NCI-H1417 (cell line): Measurements from ENCODE around the gene CDA.

Source experiments
- DNase-seq, 3 experiments: peaks; one replicate each; lab custom pipeline; 2025; lab: John Stamatoyannopoulos, UW

Gene CDA

DNA sequence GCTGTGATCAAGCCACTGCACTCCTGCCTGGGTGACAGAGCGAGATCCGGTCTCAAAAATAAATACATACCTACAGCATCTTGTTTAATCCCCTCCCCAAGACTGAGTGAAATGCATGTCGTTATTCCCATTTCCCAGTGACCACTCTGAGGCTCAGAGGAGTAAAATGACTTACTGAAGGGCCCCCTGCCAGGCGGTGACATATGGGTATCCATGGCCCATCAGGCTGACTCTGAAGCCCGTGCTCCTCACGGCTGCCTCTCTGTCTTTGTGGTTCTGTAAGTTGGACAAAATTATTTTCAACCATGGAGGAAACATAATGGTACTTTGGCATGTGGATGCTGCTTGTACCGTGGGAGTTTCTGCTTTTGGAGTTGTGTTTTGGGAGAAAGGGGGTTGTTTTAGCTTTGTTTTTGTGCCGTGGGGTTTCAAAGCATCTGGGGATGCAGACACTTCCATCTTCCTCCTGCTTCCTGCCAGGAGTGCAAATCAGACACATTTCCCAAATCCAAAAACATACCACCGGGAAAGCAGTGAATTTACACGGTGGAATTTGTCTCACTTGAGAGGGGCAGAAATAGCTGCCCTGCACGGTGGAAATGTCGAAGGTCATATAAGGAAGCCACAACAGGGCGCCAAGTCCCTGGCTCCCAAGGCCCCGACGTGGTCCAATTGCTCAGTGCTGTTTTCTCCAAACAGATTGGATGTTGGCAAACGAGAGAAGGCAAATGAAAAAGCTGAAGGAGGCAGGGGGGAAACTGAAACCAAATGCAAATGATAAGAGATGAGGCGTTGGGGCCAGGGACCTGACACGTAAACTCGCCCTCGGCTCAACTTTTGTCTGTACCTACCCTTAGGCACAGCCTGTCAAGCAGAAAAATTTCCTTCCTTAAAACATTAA lies 27.3 kb downstream of the CDA start:
- DNase-seq, result no peak

DNA sequence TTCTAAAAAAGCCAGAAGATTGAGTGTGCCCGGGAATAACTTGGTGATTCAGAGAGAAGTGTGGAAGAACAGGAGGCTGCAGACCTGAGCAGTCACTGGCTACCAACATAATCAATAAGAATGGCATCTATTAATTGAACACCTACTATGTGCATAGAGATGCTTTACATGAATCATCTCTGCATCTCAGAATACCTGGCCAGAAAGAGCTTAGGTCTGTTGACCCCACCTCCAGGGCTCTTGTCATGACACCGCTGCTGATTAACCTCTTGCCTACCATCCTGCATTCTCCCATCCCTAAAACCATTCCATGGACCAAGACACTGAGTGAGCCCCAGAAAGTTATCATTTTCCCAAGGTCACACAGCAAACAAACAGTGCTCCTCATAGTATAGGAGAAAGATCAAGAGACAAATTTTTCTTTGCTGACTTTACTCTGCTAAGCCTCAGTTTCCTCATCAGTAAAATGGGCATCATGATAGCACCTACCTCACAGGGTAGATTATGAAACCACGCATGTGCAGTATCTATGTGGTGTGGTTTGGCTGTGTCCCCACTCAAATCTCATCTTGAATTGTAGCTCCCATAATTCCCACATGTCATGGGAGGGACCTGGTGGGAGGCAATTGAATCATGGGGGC lies 28.1 kb downstream of the CDA start:
- no peak for DNase-seq

DNA sequence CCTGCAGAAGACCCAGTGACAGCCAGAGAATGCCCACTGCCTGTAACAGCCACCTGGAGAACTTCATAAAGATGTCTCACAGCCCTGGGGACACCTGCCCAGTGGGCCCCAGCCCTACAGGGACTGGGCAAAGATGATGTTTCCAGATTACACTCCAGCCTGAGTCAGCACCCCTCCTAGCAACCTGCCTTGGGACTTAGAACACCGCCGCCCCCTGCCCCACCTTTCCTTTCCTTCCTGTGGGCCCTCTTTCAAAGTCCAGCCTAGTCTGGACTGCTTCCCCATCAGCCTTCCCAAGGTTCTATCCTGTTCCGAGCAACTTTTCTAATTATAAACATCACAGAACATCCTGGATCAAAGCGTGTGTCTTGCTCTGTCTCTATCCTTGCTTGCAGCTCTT lies 29.7 kb downstream of the CDA start:
- no peak for DNase-seq

DNA sequence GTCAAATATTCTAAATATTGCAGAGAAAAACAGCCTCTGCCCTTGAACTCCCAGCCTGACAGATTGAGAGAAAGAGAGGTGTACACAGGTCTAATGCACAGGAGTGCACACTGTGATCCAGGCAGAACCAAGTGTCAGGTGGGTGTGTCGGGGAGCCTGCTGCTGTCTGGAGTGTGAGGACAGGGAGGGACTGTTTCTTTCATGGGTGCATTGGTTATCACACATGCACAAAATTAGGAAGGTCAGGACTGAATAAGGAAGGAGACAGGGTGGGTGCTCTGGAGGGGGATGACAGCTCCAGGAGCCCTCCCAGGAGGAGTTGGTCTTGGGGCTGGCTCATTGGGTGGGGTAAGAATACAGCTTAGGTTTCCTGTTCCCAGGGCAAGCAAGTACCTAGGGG lies 31.1 kb downstream of the CDA start:
- DNase-seq, result no peak

DNA sequence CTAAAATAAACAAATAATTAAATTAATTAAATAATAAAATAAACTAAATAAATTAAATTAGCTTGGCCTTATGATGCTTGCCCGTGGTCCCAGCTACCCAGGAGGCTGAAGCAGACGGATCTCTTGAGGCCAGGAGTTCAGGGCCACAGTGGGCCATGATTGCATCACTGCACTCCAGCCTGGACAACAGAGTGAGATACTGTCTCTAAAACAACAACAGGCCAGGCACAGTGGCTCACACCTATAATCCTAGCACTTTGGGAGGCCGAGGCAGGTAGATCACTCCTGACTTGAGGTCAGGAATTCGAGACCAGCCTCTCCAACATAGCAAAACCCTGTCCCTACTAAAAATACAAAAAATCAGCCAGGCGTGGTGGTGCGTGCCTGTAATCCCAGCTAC lies 32.1 kb downstream of the CDA start:
- no peak for DNase-seq

DNA sequence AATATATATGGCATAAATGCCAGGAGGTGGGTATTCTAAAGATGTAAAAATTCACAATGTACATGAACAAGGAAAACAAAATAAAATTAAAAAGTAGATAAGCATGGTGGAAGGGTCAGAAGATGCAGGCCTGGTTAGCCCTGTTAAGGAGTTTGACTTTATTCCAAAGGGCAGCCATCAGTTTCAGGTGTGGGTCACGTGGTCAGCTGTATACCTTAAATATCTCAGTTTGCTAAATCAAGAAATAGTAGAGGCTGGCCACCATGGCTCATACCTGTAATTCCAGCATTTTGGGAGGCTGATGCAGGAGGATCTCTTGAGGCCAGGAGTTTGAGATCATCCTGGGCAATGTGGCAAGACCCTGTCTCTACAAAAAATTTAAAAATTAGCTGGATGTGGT lies 35.8 kb downstream of the CDA start:
- DNase-seq, result no peak

DNA sequence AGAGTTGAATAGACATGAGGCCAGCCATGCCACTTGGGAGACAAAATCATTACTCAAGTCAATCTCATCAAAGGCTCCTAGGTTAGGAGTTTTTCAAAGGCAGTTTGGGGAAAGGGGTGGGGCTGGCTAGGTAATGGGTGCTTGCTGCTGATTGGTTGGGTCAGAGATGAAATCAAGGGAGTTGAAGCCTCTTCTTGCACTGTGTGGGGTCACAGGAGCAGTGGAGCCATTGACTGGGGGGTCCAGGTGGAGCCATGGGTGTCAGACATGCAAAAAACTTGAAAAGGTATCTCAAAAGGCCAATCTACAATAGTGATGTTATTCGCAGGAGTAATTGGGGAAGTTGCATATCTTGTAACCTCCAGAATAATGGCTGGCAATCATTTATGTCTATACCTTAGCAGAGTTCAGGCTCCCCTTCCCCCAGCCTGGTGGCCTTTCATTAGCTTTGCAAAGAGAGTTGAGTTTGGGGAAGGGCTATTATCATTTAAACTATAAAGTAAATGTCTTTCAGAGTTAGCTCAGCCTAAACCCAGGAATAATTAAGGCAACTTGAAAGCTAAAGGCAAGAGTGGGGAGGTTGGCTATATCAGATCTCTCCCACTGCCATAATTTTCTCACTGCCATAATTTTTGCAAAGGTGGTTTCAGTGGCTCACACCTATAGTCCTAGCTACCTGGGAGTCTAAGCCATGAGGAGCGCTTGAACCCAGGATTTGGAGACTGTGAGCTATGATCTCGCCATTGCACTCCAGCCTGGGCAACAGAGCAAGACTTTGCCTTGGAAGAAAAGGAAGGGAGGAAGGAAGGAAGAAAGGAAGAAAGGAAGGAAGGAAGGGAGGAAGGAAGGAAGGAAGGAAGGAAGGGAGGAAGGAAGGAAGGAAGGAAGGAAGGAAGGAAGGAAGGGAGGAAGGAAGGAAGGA lies 36.5 kb downstream of the CDA start:
- no peak for DNase-seq

DNA sequence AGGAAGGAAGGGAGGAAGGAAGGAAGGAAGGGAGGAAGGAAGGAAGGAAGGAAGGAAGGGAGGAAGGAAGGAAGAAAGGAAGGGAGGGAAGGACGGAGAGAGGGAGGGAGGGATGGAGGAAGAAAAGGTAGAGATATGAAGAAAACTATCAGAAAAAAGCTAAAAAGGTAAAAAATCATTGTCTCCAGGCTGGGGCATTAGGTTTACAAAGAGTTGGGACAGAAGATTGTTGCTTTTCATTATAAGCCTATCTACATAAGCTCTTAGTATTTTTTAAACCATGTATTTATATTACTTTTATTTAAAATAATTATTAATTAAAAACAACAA lies 37.2 kb downstream of the CDA start:
- DNase-seq, result no peak

DNA sequence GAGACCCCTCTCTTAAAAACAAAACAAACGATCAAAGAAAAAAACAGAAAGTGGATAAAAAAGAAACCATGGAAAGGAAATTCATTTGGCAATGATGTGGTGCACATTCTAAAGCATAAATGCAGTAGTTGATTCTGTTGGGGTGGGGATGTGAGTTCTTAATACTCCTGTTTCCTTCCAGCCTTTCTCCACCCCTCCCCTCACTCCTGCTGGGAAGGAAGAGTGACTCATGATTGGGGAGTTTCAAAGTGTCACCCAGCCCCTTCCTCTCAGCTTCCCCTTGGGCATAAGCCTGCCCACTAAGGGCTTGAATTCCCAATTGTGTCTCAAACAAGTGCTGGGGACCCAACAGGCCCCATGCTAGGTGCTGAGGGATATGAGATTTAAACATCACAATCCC lies 37.6 kb downstream of the CDA start:
- DNase-seq, result no peak

DNA sequence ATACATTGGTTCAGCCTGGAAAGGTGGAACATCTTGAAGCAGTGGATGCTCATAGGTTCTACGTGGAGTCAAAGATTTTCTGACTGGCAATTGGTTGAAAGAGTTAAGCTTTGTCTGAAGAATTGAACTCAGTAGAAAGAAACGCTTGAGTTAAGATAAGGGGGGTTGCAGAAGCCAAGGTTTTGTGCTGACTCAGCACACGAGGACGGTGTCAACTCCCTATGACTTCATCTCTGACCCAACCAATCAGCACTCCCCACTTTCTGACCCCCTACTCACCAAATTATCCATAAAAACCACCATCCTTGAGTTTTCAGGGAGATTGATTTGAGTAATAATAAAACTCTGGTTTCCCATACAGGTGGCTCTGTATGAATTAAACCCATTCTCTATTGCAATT lies 41.8 kb downstream of the CDA start:
- DNase-seq, result no peak

DNA sequence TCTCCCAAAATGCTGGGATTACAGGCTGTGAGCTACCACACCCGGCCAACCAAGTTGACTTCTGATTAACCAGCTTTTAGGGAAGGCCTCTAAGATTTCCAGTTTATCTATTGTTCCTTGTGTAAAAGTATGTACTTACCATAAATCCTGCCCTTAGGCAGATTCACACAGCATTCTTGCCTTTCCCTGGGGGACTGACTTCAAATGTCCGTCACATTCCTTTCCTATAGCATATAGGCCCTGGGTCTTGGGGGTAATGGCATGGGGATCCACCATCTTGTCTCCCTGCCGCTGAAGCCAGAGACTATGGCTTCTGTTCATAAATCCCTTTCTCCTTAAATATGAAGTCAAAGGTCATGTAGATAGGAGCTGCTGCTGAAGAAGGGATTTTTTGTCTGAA lies 43.5 kb downstream of the CDA start:
- DNase-seq, result no peak

DNA sequence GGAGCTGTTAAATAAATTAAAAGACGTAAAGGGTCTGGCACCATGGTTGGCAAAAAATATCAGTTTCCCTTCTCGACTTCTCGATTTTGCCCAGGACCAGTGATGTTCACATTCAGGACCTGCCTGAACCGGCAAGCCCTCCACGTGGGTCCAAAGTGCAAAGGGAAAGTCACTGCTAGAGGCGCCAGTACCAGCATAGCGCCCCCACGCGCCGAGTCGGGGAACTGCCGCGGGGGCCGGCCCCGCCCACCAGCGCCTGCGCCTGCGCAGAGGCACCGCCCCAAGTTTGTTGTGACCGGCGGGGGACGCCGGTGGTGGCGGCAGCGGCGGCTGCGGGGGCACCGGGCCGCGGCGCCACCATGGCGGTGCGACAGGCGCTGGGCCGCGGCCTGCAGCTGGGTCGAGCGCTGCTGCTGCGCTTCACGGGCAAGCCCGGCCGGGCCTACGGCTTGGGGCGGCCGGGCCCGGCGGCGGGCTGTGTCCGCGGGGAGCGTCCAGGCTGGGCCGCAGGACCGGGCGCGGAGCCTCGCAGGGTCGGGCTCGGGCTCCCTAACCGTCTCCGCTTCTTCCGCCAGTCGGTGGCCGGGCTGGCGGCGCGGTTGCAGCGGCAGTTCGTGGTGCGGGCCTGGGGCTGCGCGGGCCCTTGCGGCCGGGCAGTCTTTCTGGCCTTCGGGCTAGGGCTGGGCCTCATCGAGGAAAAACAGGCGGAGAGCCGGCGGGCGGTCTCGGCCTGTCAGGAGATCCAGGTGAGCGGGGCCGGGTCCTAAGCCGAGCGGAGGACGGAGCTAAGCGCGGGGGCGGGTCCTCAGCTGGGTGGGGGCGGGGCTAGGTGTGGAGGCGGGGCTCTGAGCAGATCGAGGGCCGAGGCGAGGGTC lies 44.5 kb downstream of the CDA start, which contains the start of gene PINK1:
TSS of gene PINK1 (plus strand) at position 269 of the 875 bp plus-strand sequence. CDS start at position 360, 91 bp downstream.
- DNase-seq, result peak; percentile 79 to 88 (median 84)

DNA sequence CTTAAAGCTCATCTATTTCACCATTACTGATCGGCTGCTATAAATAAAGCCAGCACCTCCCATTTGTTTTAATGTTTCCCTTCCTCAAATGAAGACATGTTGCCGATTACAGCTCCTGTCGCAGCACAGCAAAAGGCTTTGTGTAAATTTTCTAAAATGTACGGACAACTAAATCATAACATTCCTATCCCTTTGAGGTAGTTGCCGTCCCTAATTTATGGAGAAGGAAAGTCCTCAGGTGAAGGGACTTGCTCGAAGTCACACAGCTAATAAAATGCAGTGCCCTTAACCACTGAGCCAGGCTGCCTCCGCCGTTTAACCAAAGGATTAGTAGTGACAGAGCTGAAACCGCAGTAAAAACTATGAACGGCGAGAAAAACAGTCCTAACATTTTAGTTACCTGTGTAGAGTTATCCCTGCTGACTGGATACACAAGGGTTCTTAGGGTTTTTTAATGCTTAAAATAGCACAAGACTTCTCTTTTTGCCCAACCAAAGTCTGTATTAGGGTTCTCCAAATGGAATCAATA lies 45.2 kb downstream of the CDA start:
- no peak for DNase-seq

DNA sequence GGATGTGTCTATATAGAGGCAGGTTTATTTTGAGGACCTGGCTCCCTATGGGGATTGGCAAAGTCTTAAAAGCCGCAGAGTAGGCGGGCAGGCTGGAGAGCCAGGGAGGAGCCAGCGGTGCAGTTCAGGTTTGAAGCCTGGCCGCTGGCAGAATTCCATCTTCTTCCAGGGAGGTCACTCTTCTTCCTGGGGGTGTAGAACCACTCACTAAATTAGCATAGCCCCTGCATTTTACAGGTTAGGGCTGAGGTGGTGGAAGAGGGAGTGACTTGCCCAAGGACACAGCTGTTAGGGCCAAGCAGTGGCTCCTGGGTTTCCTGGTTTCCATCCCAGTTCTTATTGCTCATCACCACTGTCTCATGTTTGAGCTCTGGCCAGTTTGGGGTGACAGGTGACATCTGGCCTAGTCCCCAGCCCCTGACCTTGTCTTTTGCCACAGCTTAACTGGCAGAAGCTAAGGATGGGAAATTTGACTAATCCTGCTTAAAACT lies 45.7 kb downstream of the CDA start:
- DNase-seq, result peak; percentile 31 to 65 (median 64)

DNA sequence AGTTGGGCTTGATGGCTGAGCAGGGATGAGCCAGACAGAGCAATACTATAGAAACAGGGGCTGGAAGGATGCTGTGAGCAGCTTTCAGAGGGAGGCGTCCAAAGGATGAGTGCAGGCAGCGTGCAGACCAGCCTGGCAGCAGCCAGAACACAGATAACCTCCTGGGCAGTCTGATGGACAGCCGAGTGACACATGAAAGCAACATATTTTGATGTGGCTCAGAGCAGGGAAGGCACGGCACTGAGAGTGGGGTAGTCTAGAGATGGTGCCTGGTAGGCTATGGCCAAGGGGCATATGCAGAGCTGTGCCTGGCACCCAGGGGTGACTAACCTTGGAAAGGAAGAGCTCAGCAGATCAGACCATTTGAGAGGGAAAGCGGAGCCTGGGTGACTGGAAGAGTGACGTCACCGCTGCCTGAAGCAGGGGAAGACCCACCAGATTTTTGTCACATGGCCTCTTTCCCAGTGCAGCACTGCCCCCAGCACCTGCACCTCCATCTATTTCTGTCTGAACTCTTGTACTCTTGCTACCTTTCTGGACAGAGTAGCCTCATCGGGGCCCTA lies 48.0 kb downstream of the CDA start:
- no peak for DNase-seq

DNA sequence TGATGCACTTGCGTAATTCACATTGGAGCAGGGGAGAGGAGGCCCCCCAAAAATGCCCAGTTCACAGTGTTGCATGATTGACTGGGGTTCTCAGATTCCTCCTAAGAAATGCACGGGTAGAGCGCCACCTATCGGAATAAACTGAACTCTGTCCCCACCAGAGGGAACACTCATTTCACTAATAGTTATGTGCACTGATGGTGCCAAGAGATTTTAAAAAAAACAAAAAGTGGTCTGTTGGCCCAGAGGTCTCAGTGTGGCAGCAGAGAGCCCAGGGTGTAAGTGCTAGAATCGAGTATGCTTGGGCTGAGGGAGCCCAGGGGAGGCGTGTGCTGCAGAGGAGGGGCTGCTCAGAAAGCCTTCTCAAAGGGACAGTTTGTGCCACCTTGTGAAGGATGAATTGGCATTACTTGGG lies 51.3 kb downstream of the CDA start:
- peak; percentile 15 to 61 (median 53) for DNase-seq

DNA sequence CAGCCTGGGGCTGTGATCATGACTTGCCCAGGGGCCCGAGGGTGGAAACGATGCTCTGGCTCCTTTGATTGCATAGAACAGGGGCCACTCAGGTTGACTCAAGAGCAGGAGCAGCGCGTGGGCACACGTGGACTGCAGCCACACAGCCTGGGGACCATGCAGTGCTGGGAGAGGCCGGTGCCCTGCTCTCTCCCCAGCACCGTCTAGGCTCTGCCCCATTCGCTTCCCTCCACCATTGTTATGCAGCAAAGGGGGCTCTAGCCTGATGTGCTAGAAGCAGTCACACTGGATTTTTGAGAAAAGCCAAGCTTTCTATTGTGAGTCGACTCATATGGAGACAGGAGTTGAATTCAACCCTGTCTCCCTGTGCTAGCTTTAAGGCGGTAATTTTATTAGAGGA lies 53.1 kb downstream of the CDA start:
- DNase-seq, result no peak

DNA sequence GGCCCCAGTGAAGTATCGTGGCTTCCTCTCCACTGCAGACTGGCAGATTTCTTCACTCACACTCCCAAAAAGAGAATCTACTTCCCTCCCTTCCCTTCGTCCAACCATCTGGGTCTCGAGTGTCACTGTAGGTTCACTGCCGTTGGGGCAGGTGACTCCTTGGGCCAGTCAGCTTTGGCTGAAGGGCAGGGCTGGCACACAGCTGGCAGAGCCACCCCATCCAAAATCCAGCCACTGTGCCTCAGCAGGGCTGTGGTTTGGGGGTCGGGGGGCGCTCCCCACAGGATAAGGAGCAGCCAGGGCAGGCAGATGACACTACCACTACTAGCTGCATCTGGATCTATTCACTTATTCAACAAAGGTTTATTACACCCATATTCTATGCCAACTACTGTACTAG lies 54.2 kb downstream of the CDA start:
- no peak for DNase-seq

DNA sequence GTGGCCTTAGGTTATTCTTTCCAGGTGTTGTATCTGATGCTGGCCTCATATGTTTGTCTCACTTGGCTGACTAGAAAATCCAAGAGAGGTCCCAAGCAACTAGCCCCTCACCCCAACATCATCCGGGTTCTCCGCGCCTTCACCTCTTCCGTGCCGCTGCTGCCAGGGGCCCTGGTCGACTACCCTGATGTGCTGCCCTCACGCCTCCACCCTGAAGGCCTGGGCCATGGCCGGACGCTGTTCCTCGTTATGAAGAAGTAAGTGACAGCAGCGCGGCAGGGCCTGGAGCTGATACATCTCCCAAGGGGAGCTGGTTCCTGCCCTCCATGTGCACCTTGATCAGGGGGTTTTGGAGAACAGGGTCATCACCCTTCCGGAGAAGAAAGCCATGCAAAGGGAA lies 55.5 kb downstream of the CDA start:
- DNase-seq, result no peak

DNA sequence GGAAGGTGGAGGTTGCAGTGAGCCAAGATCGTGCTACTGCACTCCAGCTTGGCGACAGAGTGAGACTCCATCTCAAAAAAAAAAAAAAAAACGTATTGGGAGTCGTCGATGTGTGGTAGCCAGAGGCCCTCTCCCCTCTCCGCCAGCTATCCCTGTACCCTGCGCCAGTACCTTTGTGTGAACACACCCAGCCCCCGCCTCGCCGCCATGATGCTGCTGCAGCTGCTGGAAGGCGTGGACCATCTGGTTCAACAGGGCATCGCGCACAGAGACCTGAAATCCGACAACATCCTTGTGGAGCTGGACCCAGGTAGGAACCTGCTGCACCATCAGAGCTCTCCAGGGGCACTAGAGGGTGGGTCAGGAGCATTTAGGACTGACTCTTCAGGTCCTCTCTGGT lies 56.5 kb downstream of the CDA start:
- no peak for DNase-seq

DNA sequence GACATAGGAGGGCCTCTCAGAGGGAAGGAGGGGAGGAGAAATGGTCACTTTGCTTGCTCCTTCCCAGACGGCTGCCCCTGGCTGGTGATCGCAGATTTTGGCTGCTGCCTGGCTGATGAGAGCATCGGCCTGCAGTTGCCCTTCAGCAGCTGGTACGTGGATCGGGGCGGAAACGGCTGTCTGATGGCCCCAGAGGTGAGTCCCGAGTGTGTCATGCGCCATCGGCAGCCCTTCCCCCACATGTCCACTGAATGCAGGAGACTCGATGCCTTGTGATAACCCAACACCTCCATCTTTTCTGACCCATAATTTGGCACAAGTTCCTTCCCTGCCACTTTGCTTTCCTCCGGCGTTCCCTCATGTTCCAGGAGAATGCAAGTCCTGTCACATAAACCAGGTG lies 59.5 kb downstream of the CDA start:
- no peak for DNase-seq
